Measurements from ENCODE around the gene SRXN1.

- TF ChIP-seq POLR2AphosphoS5 (IDR thresholded peaks at IDR 0.05), result no peak
- TF ChIP-seq CTCF (IDR thresholded peaks at IDR 0.05), result no peak
These were observed 32.8 kb downstream of the SRXN1 start for GRCh38 chr20:620246-620645.
